Measurements from ENCODE around the gene CD207.
"Not testable (repeated sequence)": the region's sequence is repeated elsewhere in the genome, so short reads cannot be mapped to it uniquely, and the experiment has no call there.

CD207 gene

GRCh38 chr2:70835643-70836042, at the start of gene CD207:
CD207 (minus strand) TSS chr2:70835816; CDS start chr2:70835776, 40 bp downstream.
- no peak for DNase-seq

DNA sequence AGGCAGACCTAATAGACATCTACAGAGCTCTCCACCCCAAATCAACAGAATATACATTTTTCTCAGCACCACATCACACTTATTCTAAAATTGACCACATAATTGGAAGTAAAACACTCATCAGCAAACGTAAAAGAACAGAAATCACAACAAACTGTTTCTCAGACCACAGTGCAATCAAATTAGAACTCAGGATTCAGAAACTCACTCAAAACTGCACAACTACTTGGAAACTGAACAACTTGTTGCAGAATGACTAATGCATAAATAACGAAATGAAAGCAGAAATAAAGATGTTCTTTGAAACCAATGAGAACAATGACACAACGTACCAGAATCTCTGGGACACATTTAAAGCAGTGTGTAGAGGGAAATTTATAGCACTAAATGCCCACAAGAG, 42.9 kb upstream of the CD207 start:
- DNase-seq = not testable (repeated sequence)

- not testable (repeated sequence) for DNase-seq
Observed at GRCh38 chr2:70876138-70876537, 40.5 kb upstream of the CD207 start.

- DNase-seq = no peak
Observed at GRCh38 chr2:70873541-70873940, 37.9 kb upstream of the CD207 start.

DNA sequence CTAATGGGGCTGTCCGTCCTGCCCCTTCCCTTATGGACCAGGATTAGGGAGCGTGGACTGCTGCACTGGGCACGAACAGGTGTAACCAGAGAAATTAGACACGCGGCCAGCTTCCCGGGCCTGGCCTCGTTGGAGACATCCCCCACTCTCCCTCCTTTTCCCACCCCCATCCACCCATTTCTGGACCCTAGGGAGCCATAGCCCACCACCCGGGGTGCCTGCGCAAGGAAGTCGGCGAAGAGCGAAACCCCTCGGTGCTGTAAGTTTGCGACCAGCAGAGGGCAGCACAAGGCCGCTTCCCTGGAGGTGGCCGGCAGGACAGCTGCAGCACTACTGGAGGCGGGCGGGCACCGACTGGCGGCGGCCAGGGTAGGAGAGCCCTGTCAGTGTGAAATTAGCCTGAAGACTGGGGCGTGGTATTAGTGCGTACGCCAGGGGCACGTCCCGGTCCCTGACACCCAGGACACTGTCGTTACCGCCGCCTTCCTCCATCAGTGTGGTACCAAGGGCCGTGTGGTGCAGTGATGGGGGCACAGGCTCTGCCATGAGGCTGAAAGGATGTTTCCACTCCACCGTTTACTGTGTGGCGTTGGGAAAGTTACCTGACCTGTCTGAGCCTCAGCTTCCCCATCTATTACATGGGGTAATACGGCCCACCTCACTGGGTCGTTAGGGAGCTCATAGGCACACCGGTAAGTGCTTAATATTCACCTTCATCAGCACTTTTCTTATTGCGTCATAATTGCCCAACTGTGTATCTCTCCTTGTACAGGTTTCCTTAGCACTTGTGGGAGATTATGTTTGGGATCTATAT, 36.0 kb upstream of the CD207 start:
- peak; percentile 5 to 58 for DNase-seq

DNA sequence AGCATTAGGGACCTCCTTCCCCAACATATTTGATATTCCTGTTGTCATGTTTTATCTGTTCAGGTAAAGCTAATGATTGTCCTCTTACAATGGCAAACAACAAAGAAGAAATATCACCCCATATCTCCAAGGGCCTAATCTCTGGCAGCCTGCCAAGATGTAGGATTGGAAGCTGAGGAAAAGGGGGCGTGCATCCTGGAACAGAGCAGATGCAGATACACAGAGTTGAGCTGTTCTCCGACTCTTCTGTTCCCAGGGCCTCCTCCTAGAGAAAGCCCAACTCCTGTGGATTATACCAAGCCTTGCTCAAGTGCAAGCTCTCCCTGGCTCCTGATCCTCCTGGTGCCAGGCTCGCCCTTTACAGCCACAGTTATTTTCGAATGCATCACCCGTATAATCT, 35.2 kb upstream of the CD207 start:
- no peak for DNase-seq

DNA sequence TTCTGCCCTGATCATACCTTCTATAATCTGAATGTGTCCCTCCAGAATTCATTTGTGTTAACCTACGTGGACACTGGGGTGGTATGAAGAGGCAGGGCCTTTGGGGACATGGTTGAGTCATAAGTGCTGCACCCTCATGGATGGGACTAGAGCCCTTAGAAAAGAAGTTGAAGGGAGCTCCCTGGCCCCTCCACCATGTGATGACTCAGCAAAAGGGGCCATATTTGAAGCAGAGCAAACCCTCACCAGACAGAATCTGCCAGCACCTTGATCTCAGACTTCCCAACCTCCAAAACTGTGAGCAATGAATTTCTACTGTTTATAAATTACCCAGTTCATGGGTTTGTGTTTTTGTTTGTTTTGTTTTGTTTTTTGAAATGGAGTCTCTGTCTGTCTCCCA, 33.4 kb upstream of the CD207 start:
- DNase-seq = no peak

DNA sequence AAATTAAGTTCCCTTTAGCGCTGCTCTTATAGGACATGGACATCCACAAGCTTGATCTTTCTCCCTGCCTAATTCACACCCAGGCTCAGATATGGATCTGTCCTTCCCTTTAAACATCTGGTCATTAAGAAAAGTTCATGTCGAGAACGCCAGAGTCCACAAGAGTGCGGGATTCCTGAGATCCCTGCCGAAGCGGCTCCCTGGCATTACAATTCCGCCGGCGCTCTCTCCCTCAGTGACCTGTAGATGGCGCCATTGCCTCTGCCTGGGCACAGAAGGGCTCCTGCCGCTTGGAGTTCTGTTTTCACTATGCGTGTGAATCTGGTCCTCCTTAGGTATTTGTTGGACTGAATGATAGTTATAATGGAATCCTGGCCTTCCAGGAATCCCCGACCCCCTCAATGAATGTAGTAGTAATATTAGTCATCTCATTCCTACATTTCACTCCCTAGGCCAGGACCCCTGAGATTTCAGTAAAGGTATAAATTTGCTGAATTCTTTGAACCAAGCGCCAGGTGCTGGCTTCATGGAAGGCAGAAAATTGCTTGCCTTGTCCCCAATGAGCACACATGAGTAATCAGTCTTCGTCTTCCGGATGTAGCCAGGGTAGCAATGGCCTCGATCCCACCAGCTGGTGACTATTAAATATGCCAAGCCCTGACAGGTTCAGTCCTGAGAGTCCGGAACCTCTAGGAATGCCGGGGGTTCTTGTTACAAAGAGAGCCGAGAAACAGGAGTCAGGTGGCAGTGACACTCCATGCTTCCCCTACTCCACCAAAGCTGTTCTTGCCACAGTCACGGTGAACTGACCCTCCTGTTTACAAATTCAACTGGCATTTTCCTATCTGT, 26.4 kb upstream of the CD207 start:
- DNase-seq = peak; percentile 33 to 43

DNA sequence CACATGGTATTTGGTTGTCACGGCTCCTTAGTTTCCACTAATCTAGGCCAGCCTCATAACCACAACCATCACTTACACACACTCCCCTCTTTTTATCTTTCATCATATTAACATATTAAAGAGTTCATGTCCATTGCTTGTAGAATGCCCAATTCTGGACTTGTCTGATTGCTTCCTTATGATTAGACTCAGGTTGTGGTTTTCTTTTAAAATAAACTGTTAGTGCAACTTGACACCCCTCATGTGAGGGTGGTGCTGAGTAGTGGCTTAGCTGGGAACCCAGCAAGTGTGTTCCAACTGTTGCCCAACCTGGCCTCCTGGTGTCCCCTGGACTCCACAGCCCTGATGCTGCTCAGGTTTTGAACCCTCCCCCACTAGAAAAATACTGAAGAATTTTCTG, 20.1 kb upstream of the CD207 start:
- DNase-seq = no peak

DNA sequence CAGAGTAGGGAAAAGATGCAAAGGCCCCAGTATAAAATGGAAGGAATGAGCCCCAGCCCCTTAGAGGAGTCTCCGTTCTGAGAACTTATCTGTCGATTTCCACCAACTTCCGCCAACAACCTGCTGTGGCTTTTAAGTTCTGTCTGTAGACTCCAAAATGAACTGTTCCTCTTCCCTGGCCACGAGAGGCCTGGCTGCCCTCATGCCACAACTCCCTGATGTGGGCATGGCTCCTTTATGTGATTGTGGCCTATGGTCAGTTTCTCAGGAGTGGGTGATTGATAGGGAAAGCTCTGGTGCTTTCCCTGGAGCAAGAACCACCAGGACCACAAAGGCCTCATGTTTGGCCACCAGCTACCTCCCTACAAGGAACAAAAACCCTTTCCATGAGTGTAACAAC, 18.8 kb upstream of the CD207 start:
- no peak for DNase-seq

- DNase-seq = no peak
Observed at GRCh38 chr2:70852824-70853223, 17.2 kb upstream of the CD207 start.

DNA sequence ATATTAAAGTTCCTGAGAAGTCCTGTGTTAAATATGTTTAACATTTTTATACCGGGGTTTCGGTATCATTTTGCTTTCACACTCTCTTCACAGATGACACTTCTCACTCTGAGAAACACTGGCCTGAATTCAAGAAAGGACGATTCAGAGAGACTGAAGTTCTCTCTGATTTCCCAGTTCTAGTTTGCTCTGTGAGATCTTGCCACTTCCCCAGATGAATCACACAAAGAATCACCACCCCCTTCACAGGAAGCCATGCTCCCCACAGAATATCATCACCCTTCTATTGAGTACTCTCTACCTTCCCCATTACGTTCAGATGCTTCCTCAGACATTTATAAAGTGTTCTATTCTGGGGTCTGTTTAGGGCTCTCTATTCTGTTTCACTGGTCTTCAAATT, 16.1 kb upstream of the CD207 start:
- DNase-seq = peak in 1 of 2 donors; percentile 54

GRCh38 chr2:70850925-70851324, 15.3 kb upstream of the CD207 start:
- DNase-seq = no peak

- DNase-seq = no peak
Observed at GRCh38 chr2:70842401-70842800, 6.8 kb upstream of the CD207 start.

GRCh38 chr2:70837980-70838925, 2.6 kb upstream of the CD207 start:
- DNase-seq = no peak

DNA sequence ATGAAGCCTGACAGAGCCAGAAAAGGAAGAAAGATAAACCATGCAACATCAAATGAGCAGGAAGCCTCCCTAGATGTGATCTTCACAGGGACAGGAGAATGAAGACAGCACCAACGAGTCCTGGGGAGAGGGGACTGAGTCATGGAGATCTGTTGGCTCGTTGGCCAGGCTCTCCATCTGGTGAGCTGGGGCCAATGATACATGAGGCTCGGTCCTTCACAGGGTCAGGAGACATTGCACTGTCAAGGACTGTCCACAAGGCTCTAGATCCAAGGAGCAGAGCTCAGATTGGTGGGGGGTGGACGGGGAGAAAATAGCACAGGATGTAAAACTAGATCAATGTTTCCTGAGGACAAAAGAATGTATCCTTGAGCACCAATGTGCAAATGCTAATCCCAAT, 735 bp downstream of the CD207 start:
- no peak for DNase-seq

DNA sequence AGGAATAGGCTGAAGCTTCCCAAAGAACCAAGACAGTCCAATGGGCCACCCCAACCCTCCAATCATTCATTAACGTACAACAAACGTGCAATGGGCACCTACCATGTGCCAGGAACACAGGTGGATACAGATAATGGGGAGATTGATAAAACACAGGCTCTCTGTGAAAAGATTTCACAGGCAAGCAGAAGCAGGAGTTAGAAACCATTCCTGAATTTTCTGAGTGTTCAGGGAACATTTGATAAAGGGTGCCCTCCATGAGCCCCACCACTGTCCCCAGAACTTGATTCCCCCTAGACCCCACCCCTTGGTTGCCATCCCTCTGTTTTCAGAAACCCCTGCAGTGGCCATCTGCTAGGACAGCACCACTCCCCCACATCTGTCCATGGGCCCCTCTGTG, 1.5 kb downstream of the CD207 start:
- no peak for DNase-seq

DNA sequence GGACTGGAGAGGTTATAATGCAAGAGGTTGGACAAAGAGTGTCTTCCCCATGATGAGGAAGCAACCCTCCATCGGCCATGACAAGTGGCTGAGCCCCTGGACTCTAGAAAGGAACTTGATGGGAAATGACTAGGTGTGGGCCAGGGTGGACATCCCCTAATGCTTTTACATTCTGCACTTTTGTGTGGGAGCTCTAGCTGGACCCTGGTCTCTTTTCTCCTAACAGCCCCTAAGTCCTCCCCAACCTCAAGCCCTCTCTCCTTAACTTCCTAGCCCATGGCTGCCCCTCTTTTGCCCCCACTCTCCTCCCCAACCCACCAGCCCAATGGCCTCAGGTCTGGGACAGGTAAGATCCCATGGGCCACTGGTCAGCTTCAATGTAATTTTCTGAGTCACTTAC, 2.4 kb downstream of the CD207 start:
- DNase-seq = no peak

- no peak for DNase-seq
Observed at GRCh38 chr2:70832386-70832785, 3.2 kb downstream of the CD207 start.

GRCh38 chr2:70831861-70832260, 3.8 kb downstream of the CD207 start:
- DNase-seq = no peak

GRCh38 chr2:70830366-70830765, 5.2 kb downstream of the CD207 start:
- DNase-seq = no peak

DNA sequence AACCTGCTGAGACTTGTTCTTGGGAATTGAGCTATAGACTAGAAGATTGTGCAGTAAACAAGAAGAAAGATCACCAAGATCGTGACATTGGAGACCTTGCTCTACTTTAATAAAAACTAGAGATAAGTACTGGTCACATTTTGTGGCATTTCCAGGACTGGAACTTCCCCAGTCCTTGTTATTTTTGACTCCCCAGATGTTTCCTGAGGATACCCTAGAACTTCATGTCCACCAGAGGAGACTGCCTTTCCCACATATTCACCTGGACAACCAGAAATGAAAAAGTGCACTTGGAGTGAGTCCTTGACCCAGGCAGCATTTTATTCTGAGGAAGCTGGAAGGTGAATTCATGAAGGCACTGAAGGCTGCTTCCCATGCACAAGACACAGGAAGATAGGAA, 5.7 kb downstream of the CD207 start:
- no peak for DNase-seq

All from bone marrow (tissue), 2 donors.